H1 (cell line): ENCODE data around the gene KCNAB2. TPM values are rescaled to one million over a fixed set of nuclear protein-coding genes. Genes with fewer than 3 reads are reported as not detected.

Experiments
- CTCF ChIA-PET: fragments of 300-600 bp; sonication (Branson Sonifier 250); formaldehyde crosslinking; loops from one replicate; lab custom pipeline; 2021; ENCODE audit not compliant: partially characterized antibody; lab: Charles Lee
- POLR2A ChIA-PET: fragments of 300-600 bp; sonication (Branson Sonifier 250); formaldehyde crosslinking; loops from one replicate; lab custom pipeline; 2021; ENCODE audit warnings: inconsistent platforms; ENCODE audit not compliant: partially characterized antibody; lab: Charles Lee
- DNase-seq, 2 experiments: peaks; one replicate each; pipeline versions ENCODE4 v3.0.0 to v3.0.0-alpha.2; 2010 to 2022; ENCODE audit warnings: low spot score in 2 of 2, low read depth in 1 of 2, mixed read lengths in 1 of 2
- FAIRE-seq: peaks from 2 replicates; lab custom pipeline; 2011; peaks lifted over from hg19 to GRCh38; lab: Jason Lieb, UNC
- H2AFZ ChIP-seq: 2 replicates; pipeline ENCODE4 v1.8.1; 2012; ENCODE audit warnings: low read length, inconsistent platforms
- H2AK5ac ChIP-seq: 2 replicates; pipeline ENCODE4 v1.6.1; 2013; ENCODE audit warnings: low read depth, low read length
- H2BK120ac ChIP-seq: replicated peaks from 2 replicates; pipeline ENCODE3; 2013; ENCODE audit warnings: low read depth, low read length, inconsistent platforms
- H2BK12ac ChIP-seq: 2 replicates; pipeline ENCODE4 v1.6.1; 2013; ENCODE audit warnings: low read depth, low read length
- H2BK15ac ChIP-seq: 2 replicates; pipeline ENCODE4 v1.6.1; 2013; ENCODE audit warnings: low read length
- H2BK20ac ChIP-seq: 2 replicates; pipeline ENCODE4 v1.6.1; 2013; ENCODE audit warnings: low read length
- H2BK5ac ChIP-seq: 2 replicates; pipeline ENCODE4 v1.6.1; 2013; ENCODE audit warnings: low read depth, low read length
- H3K14ac ChIP-seq: 2 replicates; pipeline ENCODE4 v1.6.1; 2013; ENCODE audit warnings: inconsistent platforms; ENCODE audit not compliant: insufficient read length
- H3K18ac ChIP-seq: 2 replicates; pipeline ENCODE4 v1.6.1; 2013; ENCODE audit warnings: low read length; ENCODE audit errors: extremely low read depth
- H3K23ac ChIP-seq: 2 replicates; pipeline ENCODE4 v1.6.1; 2013; ENCODE audit warnings: inconsistent platforms; ENCODE audit not compliant: insufficient read length
- H3K23me2 ChIP-seq: 2 replicates; pipeline ENCODE4 v1.6.1; 2013; ENCODE audit warnings: low read depth, low read length
- H3K27ac ChIP-seq: 2 replicates; pipeline ENCODE4 v1.6.1; 2011; ENCODE audit warnings: low read depth, low read length, inconsistent platforms
- H3K27me3 ChIP-seq, 4 experiments: replicated peaks in 1 of 4; 1 replicate in 1 of 4; 2 replicates in 3 of 4; pipeline versions ENCODE4 v1.6.1 to v1.8.1; 2011 to 2013; ENCODE audit warnings: low read length in 3 of 4, mild to moderate bottlenecking in 3 of 4, inconsistent platforms in 2 of 4, mixed read lengths in 2 of 4, moderate library complexity in 1 of 4; ENCODE audit not compliant: control insufficient read depth in 3 of 4, insufficient read depth in 3 of 4; ENCODE audit errors: extremely low read depth in 1 of 4
- H3K36me3 ChIP-seq, 4 experiments: 2 replicates each; pipeline versions ENCODE4 v1.6.1 to v1.8.1; 2011 to 2013; ENCODE audit warnings: mild to moderate bottlenecking in 4 of 4, low read length in 3 of 4, moderate library complexity in 2 of 4, control low read depth in 1 of 4, inconsistent platforms in 1 of 4; ENCODE audit not compliant: insufficient read depth in 4 of 4, control insufficient read depth in 2 of 4
- H3K4ac ChIP-seq: replicated peaks from 2 replicates; pipeline ENCODE3; 2013; ENCODE audit warnings: low read length, low read depth, mixed read lengths, inconsistent platforms; ENCODE audit not compliant: insufficient read length
- H3K4me1 ChIP-seq, 4 experiments: replicated peaks in 1 of 4; 1 replicate in 1 of 4; 2 replicates in 3 of 4; pipeline versions ENCODE4 v1.6.1 to v1.8.1; 2011 to 2013; ENCODE audit warnings: low read length in 3 of 4, inconsistent platforms in 2 of 4, mixed read lengths in 1 of 4; ENCODE audit not compliant: insufficient read depth in 4 of 4, control insufficient read depth in 3 of 4
- H3K4me2 ChIP-seq, 2 experiments: 2 replicates each; pipeline versions ENCODE4 v1.6.1 to v1.8.1; 2011 to 2013; ENCODE audit warnings: low read depth in 2 of 2, low read length in 2 of 2, control low read depth in 1 of 2, inconsistent platforms in 1 of 2, mild to moderate bottlenecking in 1 of 2; ENCODE audit not compliant: insufficient read depth in 1 of 2
- H3K4me3 ChIP-seq, 4 experiments: fragments of 200-600, 300-600 bp in 1 of 4; sonication (generic), shearing (Covaris generic), sonication (Bioruptor Twin) in 1 of 4; 2 replicates each; pipeline versions ENCODE4 v1.5.1 to v1.8.1; 2011 to 2016; ENCODE audit warnings: low read length in 4 of 4, low read depth in 3 of 4, control low read depth in 2 of 4, inconsistent platforms in 2 of 4, mild to moderate bottlenecking in 2 of 4, mixed read lengths in 1 of 4, moderate library complexity in 1 of 4; ENCODE audit not compliant: insufficient read depth in 2 of 4; ENCODE audit errors: extremely low read depth in 1 of 4
- H3K56ac ChIP-seq: replicated peaks from 2 replicates; pipeline ENCODE3; 2013; ENCODE audit warnings: low read depth, mild to moderate bottlenecking, mixed read lengths, low read length, inconsistent platforms; ENCODE audit not compliant: insufficient read length
- H3K79me1 ChIP-seq: 2 replicates; pipeline ENCODE4 v1.6.1; 2013; ENCODE audit warnings: low read depth, low read length, control low read depth
- H3K79me2 ChIP-seq, 2 experiments: 2 replicates each; pipeline versions ENCODE4 v1.6.1 to v1.8.1; 2012 to 2013; ENCODE audit warnings: low read length in 2 of 2, mild to moderate bottlenecking in 2 of 2, inconsistent platforms in 1 of 2; ENCODE audit not compliant: insufficient read depth in 2 of 2, control insufficient read depth in 1 of 2
- H3K9ac ChIP-seq, 4 experiments: replicated peaks in 1 of 4; 1 replicate in 1 of 4; 2 replicates in 3 of 4; pipeline versions ENCODE4 v1.6.1 to v1.8.1; 2011 to 2013; ENCODE audit warnings: low read depth in 3 of 4, low read length in 3 of 4, control low read depth in 2 of 4, mild to moderate bottlenecking in 2 of 4, moderate library complexity in 2 of 4, inconsistent platforms in 1 of 4; ENCODE audit errors: extremely low read depth in 1 of 4
- H3K9me3 ChIP-seq, 2 experiments: 2 replicates each; pipeline versions ENCODE4 v1.6.1 to v1.8.1; 2012 to 2013; ENCODE audit warnings: mild to moderate bottlenecking in 2 of 2, moderate library complexity in 2 of 2, control low read depth in 1 of 2, inconsistent platforms in 1 of 2, low read depth in 1 of 2, low read length in 1 of 2, mixed read lengths in 1 of 2; ENCODE audit not compliant: insufficient read depth in 2 of 2
- H4K20me1 ChIP-seq, 2 experiments: replicated peaks in 1 of 2; 2 replicates each; pipeline versions ENCODE3 to v1.8.1; 2011 to 2013; ENCODE audit warnings: inconsistent platforms in 2 of 2, low read length in 2 of 2, mild to moderate bottlenecking in 1 of 2; ENCODE audit not compliant: insufficient read depth in 2 of 2, control insufficient read depth in 1 of 2
- H4K5ac ChIP-seq: 2 replicates; pipeline ENCODE4 v1.6.1; 2013; ENCODE audit warnings: low read length, low read depth, mixed read lengths, inconsistent platforms; ENCODE audit not compliant: insufficient read length
- H4K8ac ChIP-seq: 2 replicates; pipeline ENCODE4 v1.8.0; 2013; ENCODE audit warnings: mild to moderate bottlenecking, moderate library complexity, low read length, inconsistent platforms; ENCODE audit not compliant: insufficient read depth; ENCODE audit errors: extremely low read depth
- H4K91ac ChIP-seq: replicated peaks from 2 replicates; pipeline ENCODE3; 2013; ENCODE audit warnings: low read length, mixed read lengths, inconsistent platforms; ENCODE audit not compliant: insufficient read length
- KDM5A ChIP-seq: fragments of 200-600 bp; IDR thresholded peaks from 2 replicates; pipeline ENCODE4 v1.7.1; 2012; ENCODE audit warnings: mild to moderate bottlenecking, low read length, inconsistent platforms, mixed read lengths
- RBBP5 ChIP-seq: IDR thresholded peaks from 2 replicates; pipeline ENCODE4 v1.7.1; 2012; ENCODE audit warnings: low read depth, mild to moderate bottlenecking, inconsistent platforms, low read length, moderate library complexity, borderline replicate concordance
- WGBS, 2 experiments: shearing (Covaris generic) in 1 of 2; methylation state at CpG; one replicate each; pipeline versions ENCODE4 v1.1.6 to v1.1.7; 2013 to 2015; ENCODE audit warnings: low lambda C conversion rate in 2 of 2, mixed read lengths in 2 of 2, inconsistent platforms in 1 of 2, low coverage in 1 of 2, missing lambda C conversion rate in 1 of 2; ENCODE audit not compliant: insufficient replicate concordance in 2 of 2, insufficient coverage in 1 of 2, insufficient read length in 1 of 2; ENCODE audit errors: extremely low coverage in 1 of 2, missing lambda C conversion rate in 1 of 2; 5-methylcytosine and 5-hydroxymethylcytosine counted together
- polyA plus RNA-seq, 7 experiments: library from polyadenylated mRNA; depleted of rRNA in 3 of 7; stranded (reverse) in 5 of 7; unstranded in 2 of 7; fragments of >200 nt in 5 of 7; fragments of 200-250 nt in 2 of 7; gene quantifications; 1 replicate in 5 of 7; 2 replicates in 1 of 7; 4 replicates in 1 of 7; pipeline versions ENCODE4 v1.2.1 to v1.2.3, GENCODE V29; 2011 to 2013; ENCODE audit warnings: missing spikeins in 2 of 7, mixed read lengths in 2 of 7
- total RNA-seq: library from RNA; stranded (reverse); fragmentation: NEBNext Ultra II Directional; extraction: Animal tissue kit (Norgen Biotek cat#: 25700); gene quantifications from 2 replicates; pipeline ENCODE4 v1.2.1, GENCODE V29; 2021

The KCNAB2 gene
- total and polyA plus RNA-seq, 2 of the 8 experiments (the other 6 are each of a cell fraction or from before 2014, with no cell fraction given), result 4.5 to 7.0 TPM

DNA sequence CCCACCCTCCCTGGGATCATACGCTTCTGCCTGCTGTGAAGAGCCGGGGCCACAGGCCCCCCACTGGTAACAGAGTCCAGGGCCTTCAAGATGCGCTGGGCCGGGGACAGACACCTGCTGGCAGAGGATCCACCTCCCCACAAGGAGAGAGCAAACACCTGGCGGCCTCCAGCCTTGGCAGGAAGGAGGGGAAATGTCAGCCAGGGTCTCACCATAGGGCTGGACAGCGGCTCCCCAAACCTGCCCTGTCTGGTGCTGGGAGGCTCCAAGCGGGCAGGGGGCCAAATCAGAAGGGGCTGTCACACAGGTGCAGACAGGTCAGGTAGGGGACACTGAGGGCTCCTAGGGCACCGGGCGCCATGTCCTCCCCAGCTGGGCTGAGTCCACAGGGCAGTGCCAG is 58.9 kb downstream of the KCNAB2 start:
- no peaks in the 10 kb centered on the region for H3K36me3 ChIP-seq
- no peaks in the 10 kb centered on the region for H3K79me1 ChIP-seq
- no peak overlapping the region for H3K9ac ChIP-seq
- H2BK120ac ChIP-seq, result no peak overlapping the region
- FAIRE-seq (no peak), DNase-seq (no peak)
- H2BK20ac ChIP-seq, result no peak overlapping the region
- H4K8ac ChIP-seq, result no peak overlapping the region; the same call in 1 of the 2 replicates
- H3K23me2 ChIP-seq, result peaks cover 20% of the 10 kb centered on the region; the same call in 1 of the 2 replicates
- H3K27me3 ChIP-seq, result no peaks in the 10 kb centered on the region; a peak in 1 of 7 replicates
- no peak overlapping the region for H2AK5ac ChIP-seq
- H2BK15ac ChIP-seq, result no peak overlapping the region
- no peak overlapping the region for H4K5ac ChIP-seq
- POLR2A ChIA-PET, result no interaction called here
- 96% methylated on average over 7 of the region's 9 CpGs; no CpG with 5 or more reads in 1 of the 2 experiments for WGBS, 2 experiments
- H3K4ac ChIP-seq, result no peak overlapping the region
- no peaks in the 10 kb centered on the region for H3K9me3 ChIP-seq
- TF ChIP-seq KDM5A (no peak), RBBP5 (no peak)
- H3K4me1 ChIP-seq, result peaks cover 0 to 4% (median 3%) of the 10 kb centered on the region in 4 experiments; a peak in 2 of 7 replicates
- H4K91ac ChIP-seq, result no peak overlapping the region
- H2BK12ac ChIP-seq, result no peak overlapping the region
- CTCF ChIA-PET, result interaction anchor here (0.6 to 3.7 kb wide), 10 partner anchors 9 to 66 kb away, joined by 3 to 17 read pairs (median 5); no protein-coding TSS in a partner anchor
- no peak overlapping the region for H3K14ac ChIP-seq
- H3K79me2 ChIP-seq, result no peaks in the 10 kb centered on the region
- no peak overlapping the region for H3K4me2 ChIP-seq
- no peak overlapping the region for H3K18ac ChIP-seq
- no peak overlapping the region for H3K23ac ChIP-seq
- no peak overlapping the region for H2BK5ac ChIP-seq
- H2AFZ ChIP-seq, result no peak overlapping the region
- no peak overlapping the region for H3K56ac ChIP-seq
- no peak overlapping the region for H3K27ac ChIP-seq
- H4K20me1 ChIP-seq, result peaks cover 0 to 2% of the 10 kb centered on the region in 2 experiments
- H3K4me3 ChIP-seq, result no peak overlapping the region
